Stimulated activated CD8-positive, alpha-beta memory T cell treated with anti-CD3 and anti-CD28 coated beads, Interleukin-12 subunit alpha, Interleukin-12 subunit beta, amount 100 ng/mL, for 24 hours (primary cell): Measurements from ENCODE around the gene CILP2.

Source experiments
- DNase-seq: peaks from one replicate; pipeline ENCODE4 v3.0.0-alpha.2; 2020; ENCODE audit errors: extremely low read depth

Gene CILP2

DNA sequence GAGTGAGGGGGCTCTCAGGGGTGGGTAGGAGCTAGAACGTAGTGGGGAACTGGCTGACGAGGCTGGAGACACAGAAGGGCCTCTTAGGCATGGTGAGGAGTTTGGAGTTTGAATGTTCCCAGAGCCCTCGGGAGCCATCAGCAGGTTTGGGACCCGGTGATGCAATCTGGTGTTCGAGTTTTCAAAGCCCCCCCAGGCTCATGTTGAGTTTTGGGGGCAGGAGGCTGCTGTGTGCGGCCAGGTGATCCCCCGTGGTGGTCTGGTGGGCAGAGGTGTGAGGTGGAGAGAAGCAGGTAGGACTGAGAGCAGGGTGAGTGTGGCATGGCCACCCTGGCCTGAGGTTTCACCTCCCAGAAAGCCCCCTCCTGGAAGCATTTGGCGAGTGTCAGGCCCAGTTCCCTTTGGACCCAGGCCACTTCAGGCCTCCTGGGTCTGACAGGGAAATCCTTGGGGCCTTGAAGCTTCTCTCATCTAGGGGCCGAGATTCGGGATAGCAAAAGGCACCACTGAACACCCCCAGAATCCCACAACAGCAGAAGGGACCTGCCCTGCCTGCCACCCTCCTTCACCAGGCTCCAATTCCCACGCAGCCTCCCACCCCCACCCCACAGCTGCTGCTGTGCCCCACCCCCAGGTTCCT is 8.2 kb upstream of the CILP2 start:
- no peak for DNase-seq

DNA sequence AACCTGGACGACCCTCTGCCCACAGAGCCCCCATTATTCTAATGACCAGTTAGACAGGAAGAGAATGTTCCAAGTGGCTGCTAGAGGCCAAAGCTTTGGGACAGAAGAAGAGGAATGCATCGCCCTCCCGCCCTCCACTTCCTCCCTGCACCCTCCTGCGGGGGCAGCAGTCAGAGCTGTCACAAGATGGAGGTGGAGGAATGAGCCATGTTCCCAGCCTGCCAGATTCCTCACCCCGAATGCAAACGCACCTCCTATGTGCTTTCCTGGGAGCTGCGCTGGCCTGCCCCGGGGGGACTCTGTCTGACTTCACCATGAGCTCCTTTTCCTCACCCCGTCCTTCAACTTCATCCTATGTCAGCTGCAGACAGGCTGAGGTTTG is 7.7 kb upstream of the CILP2 start:
- no peak for DNase-seq

DNA sequence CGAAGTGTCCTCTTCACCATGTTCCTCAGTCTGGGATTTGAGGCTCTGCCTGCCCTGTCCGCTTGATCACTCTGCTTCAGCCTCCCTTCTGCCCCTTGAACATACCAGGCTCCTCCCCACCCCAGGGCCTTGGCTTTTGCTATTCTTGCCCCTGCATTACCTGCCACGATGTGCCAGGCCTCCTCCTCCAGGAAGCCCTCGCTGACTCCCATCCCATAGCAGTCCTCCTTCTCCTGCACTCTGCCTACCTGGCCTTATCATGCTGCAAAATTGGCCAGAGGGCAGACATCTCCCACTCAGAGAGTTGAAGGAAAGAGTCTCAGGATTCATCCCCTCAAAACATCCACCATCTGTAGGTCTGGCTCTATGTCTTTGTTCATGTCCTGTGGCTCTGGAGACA is 7.2 kb upstream of the CILP2 start:
- DNase-seq: no peak

DNA sequence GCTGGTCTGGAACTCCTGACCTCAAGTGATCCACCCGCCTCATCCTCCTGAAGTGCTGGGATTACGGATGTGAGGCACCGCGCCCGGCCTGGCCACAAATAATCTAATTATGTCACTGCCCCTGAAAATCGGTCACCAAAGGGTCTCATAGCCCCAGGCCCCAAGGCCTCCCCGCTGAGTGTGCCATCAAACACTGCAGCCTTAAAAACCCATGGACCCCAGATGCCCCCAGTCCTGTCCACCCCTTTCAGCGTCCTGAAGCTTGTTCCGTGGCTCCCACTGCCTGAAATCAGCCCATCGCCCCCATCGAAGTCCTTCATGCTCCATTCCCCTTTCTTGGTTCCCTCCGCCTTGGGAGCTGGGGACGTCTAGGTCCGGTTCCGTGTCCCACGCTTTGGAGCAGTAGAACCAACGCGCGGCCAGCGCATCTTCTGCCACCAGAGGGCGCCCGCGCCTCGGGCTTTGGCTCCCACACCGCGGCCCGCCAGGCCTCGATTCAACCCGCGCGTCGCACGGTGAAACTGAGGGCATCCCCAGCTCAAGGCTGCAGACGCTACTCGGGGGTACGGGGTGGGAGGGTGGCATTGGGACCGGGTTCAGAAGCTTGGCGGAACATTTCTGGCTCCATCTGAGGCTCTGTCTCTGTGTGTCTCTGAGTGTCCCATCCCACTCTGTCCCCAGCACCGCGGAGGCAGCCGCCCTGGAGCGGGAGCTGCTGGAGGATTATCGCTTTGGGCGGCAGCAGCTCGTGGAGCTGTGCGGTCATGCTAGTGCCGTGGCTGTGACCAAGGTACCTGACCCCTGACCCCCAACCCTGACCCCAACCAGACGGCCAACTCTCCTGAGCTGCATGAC is 5.9 kb upstream of the CILP2 start:
- peak; percentile 62 for DNase-seq

DNA sequence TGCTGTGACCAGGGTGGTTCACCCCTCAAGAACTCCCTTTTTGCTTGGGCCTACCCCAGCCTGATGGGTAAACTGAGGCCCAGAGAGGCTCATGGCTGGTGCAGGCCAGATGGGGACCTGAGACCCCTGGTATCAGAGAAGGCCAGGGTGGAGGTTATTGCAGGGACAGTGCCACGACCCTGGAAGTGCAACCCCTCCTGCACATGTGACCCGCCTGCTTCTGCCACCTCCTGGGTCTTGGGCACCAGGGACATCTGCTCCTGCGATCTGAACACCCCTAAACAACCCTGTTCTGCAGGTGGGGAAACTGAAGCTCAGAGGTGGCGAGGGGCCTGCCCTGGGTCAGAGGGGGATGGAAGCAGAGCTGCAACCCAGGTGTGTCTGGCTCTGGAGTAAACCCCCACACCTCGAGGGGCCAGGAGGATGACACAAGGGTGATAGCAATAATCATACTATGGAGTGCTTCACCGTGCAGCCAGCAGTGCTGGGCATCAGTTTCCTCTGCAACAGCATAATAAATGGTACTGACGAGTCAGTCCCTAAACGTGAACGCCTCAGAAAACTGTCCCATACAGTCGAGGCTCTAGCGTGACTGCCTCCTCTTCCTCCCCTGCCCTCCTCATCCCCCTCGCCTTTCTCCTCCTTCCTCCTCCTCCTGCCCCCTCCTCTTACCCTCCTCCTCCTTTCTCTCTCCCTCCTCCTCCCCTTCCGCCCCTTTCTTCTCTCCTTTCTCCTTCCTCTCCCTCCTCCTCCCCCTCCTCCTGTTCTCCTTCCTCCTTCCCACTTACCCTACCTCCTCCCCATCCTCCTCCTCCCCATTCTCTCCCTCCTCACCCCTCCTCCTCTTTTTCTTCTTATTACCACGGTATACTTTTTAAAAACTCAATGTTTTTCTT is 5.0 kb upstream of the CILP2 start:
- DNase-seq: no peak

DNA sequence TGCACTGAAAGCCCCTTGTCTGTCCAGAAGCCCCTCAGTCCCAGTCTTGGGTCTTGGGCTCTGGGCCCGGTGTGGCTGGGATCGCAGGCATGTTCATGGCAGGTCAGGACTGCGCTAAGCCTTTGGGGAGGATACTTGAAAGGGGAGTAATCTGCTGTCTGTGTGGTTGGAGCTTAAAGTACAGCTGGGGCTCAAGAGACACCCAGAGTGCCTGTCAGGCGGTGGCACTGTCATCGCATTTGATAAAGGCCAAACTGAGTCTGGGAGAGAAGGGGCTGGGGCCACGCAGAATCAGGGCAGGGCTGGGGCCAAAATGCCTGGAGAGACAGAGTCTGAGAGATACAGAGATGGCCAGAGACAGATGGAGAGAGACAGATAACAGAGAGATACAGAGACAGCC is 4.2 kb upstream of the CILP2 start:
- no peak for DNase-seq

DNA sequence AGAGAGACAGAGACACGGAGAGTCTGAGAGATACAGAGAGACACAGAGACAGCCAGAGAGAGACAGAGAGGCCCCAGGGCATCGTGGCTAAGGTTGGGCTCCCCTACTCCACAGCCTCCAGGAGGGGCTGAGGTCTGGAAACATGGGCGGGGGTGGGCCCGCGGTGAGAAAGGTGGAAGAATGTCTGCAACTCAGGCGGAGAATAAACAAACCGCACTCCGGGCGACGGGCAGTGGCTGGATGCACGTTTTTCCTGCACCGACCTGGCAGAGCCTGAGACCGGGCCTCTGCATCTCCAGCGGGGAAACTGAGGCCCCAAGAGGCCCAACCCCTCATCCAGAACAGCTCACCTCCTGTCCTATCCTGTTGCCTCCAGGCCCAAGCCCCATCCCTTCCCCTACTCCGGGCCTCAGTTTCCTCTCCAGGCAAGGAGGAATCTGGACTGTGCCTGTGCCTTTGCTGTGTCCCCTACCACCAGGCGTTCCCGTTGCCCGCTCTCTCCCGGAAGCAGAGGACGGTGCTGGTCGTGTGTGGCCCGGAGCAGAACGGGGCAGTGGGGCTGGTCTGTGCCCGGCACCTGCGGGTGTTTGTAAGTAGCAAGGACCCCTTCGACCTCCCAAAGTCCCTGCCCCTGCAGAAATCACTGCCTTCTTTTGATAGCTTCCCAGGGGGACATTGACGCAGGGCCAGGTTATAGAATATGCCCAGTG is 3.4 kb upstream of the CILP2 start:
- no peak for DNase-seq

DNA sequence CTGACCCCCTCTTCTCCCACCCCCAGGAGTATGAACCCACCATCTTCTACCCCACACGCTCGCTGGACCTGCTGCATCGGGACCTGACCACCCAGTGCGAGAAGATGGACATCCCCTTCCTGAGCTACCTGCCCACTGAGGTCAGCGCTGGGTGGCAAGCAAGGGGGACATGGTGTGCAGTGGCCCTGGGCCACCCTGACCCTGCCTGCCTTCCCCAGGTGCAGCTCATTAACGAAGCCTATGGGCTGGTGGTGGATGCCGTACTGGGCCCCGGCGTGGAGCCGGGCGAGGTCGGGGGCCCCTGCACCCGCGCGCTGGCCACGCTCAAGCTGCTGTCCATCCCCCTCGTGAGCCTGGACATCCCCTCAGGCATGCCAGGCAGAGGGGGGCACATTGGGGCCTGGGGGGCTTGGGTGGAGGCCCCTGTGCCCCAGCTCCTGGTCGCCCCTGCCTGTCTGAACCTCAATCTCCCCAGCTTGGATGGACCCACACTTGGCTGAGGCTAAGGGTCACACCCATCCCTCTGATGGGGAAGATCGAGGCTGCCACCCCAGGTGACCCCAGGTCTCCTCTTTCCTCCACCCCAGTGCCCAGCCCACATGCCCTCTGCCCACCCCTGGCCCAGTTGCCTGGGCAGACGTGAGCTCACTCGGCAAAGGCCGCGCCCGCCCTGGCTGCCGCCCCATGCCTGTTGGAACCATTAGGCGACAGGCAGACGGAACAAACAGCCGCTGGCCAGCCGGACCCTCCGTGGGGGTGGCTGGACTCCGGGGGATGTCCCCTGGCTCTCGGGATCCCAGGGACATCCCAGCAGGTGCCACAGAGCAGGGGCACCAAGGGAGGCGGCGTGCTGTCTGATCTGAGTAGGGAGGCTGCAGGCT is 2.5 kb upstream of the CILP2 start:
- no peak for DNase-seq

DNA sequence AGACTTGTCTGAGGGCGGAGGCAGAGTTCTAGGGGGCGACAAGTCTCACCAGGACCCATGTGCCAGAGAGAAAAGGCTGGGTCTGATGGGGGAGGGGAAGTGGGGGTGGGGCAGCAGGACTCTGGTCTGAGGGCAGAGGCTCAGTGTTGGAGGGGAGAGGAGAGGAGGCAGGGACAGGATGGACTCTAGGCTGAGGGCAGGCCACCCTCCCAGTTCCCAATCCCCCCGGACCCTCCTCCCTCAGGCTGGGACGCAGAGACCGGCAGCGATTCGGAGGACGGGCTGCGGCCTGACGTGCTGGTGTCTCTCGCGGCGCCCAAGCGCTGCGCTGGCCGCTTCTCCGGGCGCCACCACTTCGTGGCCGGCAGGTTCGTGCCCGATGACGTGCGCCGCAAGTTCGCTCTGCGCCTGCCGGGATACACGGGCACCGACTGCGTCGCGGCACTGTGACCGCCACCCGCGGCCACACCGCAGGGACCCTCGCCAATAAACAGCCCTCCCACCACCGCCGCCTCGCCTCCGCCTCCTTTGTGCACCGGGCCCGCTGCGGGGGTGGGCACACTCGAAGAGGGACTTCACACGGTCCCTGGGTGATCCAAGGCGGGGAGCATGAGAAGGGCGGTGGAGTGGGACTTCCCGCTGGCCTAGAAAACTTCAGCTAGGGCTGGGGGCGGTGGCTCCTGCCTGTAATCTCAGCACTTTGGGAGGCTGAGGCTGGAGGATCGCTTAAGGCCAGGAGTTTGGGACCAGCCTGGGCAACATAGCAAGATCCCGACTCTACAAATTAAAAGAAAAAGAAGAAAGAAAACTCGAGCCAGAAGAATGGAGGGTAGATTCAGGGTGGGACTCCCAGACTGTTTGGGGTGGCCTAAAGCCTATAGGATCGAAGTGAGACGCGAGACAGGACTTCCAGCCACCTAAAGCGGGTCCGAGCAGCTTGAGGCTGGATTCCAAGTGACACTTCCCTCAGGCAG is 703 bp upstream of the CILP2 start:
- DNase-seq: no peak

DNA sequence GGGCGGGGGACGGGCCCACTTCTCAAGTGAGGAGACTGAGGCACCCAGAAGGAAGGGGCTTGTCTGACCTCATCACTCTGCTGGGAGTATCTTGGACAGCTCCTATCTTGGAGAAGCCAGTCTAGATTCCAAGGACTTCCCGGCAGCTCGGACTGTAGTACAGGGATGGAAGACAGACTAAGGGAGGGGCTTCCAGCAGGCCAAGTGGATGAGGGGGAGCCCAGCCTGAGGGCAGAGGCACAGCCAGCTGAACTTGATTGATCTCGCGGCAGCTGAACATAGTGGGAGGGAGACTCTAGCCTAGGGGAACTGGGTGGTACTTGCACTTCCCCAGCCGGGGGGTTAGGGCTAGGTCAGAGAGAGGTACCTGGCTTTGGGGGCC is 711 bp downstream of the CILP2 start:
- no peak for DNase-seq

DNA sequence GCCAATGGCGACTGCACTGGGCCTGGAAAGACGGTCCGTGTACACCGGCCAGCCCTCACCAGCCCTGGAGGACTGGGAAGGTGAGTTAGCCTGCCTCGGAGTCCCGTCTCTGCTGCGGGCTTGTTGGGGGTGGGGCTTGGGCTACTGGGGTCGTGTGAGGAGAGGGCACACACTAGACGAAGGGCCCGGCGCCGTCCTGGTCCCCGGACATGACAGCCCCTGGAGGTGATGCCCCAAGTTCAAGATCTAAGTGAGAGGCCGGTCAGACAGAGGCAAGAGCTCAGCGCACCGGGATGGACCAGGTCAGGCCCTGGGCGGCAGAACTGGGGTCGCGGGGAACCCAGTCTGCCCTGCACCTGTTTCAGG is 1.6 kb downstream of the CILP2 start:
- DNase-seq: no peak

DNA sequence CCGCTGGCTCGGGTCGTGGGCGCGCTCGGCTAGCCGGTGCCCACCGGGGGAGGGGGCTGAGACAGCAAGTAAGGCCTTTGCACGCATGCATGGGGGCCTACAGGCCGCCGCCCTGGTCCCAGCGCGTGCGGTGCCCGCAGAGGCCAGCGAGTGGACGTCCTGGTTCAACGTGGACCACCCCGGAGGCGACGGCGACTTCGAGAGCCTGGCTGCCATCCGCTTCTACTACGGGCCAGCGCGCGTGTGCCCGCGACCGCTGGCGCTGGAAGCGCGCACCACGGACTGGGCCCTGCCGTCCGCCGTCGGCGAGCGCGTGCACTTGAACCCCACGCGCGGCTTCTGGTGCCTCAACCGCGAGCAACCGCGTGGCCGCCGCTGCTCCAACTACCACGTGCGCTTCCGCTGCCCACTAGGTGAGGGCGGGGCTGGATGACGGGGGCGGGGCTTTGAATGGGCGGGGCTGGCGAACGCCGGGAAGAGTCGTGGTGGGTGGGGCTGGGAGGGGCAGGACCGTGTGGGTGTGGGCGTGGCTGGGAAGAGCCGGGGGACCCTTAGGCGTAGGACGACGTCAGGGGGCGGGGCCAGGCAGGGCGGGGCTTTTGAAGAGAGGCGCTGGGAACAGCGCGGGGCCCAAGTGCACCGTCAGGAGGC is 2.1 kb downstream of the CILP2 start:
- peak; percentile 49 for DNase-seq

DNA sequence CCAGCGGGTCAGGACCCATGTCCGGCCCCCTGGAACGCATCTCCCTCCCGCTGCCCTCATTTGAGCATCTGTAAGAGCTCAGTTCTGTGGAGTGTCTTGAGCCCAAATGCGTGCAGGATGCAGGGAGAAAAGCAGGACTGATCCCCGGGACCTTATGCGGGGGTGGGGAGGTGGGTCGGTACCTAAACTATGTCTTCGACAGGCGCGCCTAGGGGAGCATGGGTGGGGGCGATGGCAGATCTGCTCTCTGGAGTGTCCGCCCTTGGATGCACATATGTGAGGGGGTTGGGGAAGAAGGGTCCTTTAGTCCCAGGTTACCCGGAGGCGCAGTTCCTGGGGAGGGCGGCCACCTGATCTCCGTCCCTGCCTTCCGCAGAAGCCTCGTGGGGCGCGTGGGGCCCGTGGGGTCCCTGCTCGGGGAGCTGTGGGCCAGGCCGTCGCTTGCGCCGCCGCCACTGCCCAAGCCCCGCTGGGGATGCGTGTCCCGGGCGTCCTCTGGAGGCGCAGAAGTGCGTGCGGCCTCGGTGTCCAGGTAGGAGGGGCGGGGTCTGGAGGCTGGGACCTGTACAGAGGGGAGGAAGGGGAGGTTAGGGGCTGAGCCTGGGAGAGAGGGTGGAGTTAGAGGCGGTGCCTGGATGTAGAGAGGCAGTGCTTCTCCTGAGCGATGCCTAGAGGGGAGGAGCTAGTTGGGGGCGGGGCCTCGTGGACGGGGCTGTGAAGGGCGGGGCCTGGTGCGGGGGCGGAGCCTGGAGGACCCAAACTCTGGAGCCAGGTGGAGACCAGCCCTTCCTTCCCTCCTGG is 2.9 kb downstream of the CILP2 start:
- DNase-seq: peak; percentile 51

DNA sequence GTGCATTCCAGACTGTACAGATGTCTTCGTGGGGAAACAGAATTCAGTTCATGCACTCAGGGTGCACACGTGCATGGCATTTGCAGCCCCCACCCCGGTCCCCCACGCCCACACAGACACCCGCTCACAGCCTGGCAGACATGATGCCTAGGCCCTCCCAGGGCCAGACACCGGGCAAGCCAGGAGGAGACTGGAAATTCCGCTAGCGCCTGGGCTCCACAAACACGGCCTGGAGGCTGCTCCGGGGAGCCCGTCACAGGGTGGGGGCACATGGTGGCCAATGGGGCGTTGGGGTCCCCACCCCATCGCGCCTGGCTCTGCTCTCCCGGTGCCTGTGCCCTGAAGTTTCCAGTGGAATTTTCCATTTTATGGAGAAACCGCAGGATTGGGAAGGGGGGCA is 3.6 kb downstream of the CILP2 start:
- DNase-seq: no peak

DNA sequence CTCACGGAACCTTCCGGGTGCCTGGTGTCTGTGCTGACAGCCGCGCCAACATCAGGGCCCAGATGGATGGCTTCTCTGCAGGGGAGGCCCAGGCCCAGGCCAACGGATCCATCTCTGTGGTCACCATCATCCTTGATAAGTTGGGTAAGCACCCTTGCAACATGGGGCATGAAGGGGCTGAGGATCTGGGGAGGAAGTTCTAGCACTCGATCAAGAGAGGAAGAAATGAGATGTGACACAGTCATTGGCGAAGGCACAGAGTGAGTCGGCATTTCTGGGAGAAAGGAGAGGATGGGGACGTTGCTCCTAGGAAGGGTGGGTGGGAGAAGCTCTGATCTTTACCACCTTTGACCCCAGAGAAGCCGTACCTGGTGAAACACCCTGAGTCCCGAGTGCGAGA is 4.4 kb downstream of the CILP2 start:
- no peak for DNase-seq

DNA sequence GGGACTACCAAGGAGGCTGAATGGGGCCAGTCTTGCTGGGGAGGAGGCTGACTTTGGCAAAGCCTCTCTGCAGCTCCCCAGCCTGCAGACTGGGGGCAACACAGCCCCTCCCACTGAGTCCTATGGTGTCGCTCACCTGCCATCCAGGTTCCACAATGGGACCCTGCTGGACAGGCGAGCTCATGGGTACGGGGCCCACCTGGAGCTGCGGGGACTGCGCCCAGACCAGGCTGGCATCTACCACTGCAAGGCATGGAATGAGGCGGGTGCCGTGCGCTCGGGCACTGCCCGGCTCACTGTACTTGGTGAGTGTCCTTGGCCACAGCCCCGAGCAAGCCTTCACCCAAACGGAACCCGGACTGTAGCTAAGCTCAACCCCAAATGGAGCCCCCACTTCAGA is 5.0 kb downstream of the CILP2 start:
- no peak for DNase-seq

DNA sequence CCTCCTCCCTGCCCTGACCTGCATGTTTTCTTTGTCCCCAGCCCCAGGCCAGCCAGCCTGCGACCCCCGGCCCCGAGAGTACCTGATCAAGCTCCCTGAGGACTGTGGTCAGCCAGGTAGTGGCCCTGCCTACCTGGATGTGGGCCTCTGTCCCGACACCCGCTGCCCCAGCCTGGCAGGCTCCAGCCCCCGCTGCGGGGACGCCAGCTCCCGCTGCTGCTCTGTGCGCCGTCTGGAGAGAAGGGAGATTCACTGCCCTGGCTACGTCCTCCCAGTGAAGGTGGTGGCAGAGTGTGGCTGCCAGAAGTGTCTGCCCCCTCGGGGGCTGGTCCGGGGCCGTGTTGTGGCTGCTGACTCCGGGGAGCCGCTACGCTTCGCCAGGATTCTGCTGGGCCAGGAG is 5.6 kb downstream of the CILP2 start:
- DNase-seq: no peak

DNA sequence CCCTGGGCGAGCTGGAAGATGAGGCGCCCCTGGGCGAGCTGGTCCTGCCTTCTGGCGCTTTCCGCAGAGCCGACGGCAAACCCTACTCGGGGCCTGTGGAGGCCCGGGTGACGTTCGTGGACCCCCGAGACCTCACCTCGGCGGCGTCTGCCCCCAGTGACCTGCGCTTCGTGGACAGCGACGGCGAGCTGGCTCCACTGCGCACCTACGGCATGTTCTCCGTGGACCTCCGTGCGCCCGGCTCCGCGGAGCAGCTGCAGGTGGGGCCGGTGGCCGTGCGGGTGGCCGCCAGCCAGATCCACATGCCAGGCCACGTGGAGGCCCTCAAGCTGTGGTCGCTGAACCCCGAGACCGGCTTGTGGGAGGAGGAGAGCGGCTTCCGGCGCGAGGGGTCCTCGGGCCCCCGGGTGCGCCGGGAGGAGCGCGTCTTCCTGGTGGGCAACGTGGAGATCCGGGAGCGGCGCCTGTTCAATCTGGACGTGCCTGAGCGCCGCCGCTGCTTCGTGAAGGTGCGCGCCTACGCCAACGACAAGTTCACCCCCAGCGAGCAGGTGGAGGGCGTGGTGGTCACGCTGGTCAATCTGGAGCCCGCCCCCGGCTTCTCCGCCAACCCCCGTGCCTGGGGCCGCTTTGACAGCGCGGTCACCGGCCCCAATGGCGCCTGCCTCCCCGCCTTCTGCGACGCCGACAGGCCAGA is 6.3 kb downstream of the CILP2 start:
- DNase-seq: no peak
